Neural progenitor cell (in vitro differentiated cells): ENCODE results near the gene CYP4A11.

Experiments
- EZH2 ChIP-seq: fragments of 200-600 bp; sonication (generic); IDR thresholded peaks from 2 replicates; pipeline ENCODE4 v1.6.1; 2017; ENCODE audit warnings: antibody characterized with exemption, mild to moderate bottlenecking, moderate library complexity
- EZH2phosphoT487 ChIP-seq: fragments of 200-600 bp; sonication (generic); IDR thresholded peaks from 2 replicates; pipeline ENCODE4 v1.6.1; 2017; ENCODE audit warnings: antibody characterized with exemption
- TF ChIP-seq, protein P1 (sequence below): fragments of 200-600 bp; sonication (generic); IDR thresholded peaks from 2 replicates; pipeline ENCODE4 v1.5.1; 2017; ENCODE audit warnings: antibody characterized with exemption, mild to moderate bottlenecking

DNA sequence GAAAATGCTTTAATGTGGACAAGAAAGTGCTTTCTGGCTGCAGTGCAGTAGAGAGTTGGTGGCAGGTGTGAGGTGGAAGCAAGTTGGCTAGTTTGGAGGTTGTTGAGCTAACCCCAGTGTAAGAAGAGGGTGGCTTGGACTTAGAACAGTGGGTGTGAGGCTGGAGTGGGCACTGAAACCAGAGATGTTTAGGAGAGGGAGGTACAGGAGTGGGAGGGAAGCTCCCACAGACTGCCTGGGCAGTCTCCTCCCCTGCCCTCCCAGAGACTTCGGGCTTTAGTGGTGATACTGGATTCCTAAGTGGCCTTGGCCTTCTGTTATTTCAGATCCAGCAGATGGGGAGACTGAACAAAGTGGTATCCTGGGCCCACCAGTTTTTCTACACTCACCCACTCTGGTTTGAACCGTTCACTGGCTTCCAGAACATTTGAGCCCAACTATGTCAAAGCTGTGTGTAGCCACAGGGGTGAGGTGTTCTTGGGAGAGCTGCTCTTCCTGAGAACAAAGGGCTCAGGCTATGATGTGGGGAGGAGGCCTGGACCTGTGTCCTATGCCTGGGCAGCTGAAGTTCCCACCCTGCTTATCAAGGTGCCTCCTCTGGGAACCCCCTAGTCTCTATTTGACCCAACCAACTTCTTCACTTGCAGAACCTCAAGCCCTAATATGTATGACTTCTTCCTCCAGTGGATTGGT lies 19.9 kb upstream of the CYP4A11 start:
- TF ChIP-seq, protein P1, sequence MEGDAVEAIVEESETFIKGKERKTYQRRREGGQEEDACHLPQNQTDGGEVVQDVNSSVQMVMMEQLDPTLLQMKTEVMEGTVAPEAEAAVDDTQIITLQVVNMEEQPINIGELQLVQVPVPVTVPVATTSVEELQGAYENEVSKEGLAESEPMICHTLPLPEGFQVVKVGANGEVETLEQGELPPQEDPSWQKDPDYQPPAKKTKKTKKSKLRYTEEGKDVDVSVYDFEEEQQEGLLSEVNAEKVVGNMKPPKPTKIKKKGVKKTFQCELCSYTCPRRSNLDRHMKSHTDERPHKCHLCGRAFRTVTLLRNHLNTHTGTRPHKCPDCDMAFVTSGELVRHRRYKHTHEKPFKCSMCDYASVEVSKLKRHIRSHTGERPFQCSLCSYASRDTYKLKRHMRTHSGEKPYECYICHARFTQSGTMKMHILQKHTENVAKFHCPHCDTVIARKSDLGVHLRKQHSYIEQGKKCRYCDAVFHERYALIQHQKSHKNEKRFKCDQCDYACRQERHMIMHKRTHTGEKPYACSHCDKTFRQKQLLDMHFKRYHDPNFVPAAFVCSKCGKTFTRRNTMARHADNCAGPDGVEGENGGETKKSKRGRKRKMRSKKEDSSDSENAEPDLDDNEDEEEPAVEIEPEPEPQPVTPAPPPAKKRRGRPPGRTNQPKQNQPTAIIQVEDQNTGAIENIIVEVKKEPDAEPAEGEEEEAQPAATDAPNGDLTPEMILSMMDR, result no peak
- TF ChIP-seq EZH2, result no peak
- no peak for TF ChIP-seq EZH2phosphoT487
